H1 (cell line): ENCODE results near the gene GLUL. TPM values are rescaled to one million over a fixed set of nuclear protein-coding genes. Genes with fewer than 3 reads are reported as not detected.

Experiments
- CTCF ChIA-PET: fragments of 300-600 bp; sonication (Branson Sonifier 250); formaldehyde crosslinking; loops from one replicate; lab custom pipeline; 2021; ENCODE audit not compliant: partially characterized antibody; lab: Charles Lee
- POLR2A ChIA-PET: fragments of 300-600 bp; sonication (Branson Sonifier 250); formaldehyde crosslinking; loops from one replicate; lab custom pipeline; 2021; ENCODE audit warnings: inconsistent platforms; ENCODE audit not compliant: partially characterized antibody; lab: Charles Lee
- DNase-seq, 2 experiments: peaks; one replicate each; pipeline versions ENCODE4 v3.0.0 to v3.0.0-alpha.2; 2010 to 2022; ENCODE audit warnings: low spot score in 2 of 2, low read depth in 1 of 2, mixed read lengths in 1 of 2
- FAIRE-seq: peaks from 2 replicates; lab custom pipeline; 2011; peaks lifted over from hg19 to GRCh38; lab: Jason Lieb, UNC
- H2AFZ ChIP-seq: 2 replicates; pipeline ENCODE4 v1.8.1; 2012; ENCODE audit warnings: low read length, inconsistent platforms
- H2AK5ac ChIP-seq: 2 replicates; pipeline ENCODE4 v1.6.1; 2013; ENCODE audit warnings: low read depth, low read length
- H2BK120ac ChIP-seq: replicated peaks from 2 replicates; pipeline ENCODE3; 2013; ENCODE audit warnings: low read depth, low read length, inconsistent platforms
- H2BK12ac ChIP-seq: 2 replicates; pipeline ENCODE4 v1.6.1; 2013; ENCODE audit warnings: low read depth, low read length
- H2BK15ac ChIP-seq: 2 replicates; pipeline ENCODE4 v1.6.1; 2013; ENCODE audit warnings: low read length
- H2BK20ac ChIP-seq: 2 replicates; pipeline ENCODE4 v1.6.1; 2013; ENCODE audit warnings: low read length
- H2BK5ac ChIP-seq: 2 replicates; pipeline ENCODE4 v1.6.1; 2013; ENCODE audit warnings: low read depth, low read length
- H3K14ac ChIP-seq: 2 replicates; pipeline ENCODE4 v1.6.1; 2013; ENCODE audit warnings: inconsistent platforms; ENCODE audit not compliant: insufficient read length
- H3K18ac ChIP-seq: 2 replicates; pipeline ENCODE4 v1.6.1; 2013; ENCODE audit warnings: low read length; ENCODE audit errors: extremely low read depth
- H3K23ac ChIP-seq: 2 replicates; pipeline ENCODE4 v1.6.1; 2013; ENCODE audit warnings: inconsistent platforms; ENCODE audit not compliant: insufficient read length
- H3K23me2 ChIP-seq: 2 replicates; pipeline ENCODE4 v1.6.1; 2013; ENCODE audit warnings: low read depth, low read length
- H3K27ac ChIP-seq: 2 replicates; pipeline ENCODE4 v1.6.1; 2011; ENCODE audit warnings: low read depth, low read length, inconsistent platforms
- H3K27me3 ChIP-seq, 4 experiments: replicated peaks in 1 of 4; 1 replicate in 1 of 4; 2 replicates in 3 of 4; pipeline versions ENCODE4 v1.6.1 to v1.8.1; 2011 to 2013; ENCODE audit warnings: low read length in 3 of 4, mild to moderate bottlenecking in 3 of 4, inconsistent platforms in 2 of 4, mixed read lengths in 2 of 4, moderate library complexity in 1 of 4; ENCODE audit not compliant: control insufficient read depth in 3 of 4, insufficient read depth in 3 of 4; ENCODE audit errors: extremely low read depth in 1 of 4
- H3K36me3 ChIP-seq, 4 experiments: 2 replicates each; pipeline versions ENCODE4 v1.6.1 to v1.8.1; 2011 to 2013; ENCODE audit warnings: mild to moderate bottlenecking in 4 of 4, low read length in 3 of 4, moderate library complexity in 2 of 4, control low read depth in 1 of 4, inconsistent platforms in 1 of 4; ENCODE audit not compliant: insufficient read depth in 4 of 4, control insufficient read depth in 2 of 4
- H3K4ac ChIP-seq: replicated peaks from 2 replicates; pipeline ENCODE3; 2013; ENCODE audit warnings: low read length, low read depth, mixed read lengths, inconsistent platforms; ENCODE audit not compliant: insufficient read length
- H3K4me1 ChIP-seq, 4 experiments: replicated peaks in 1 of 4; 1 replicate in 1 of 4; 2 replicates in 3 of 4; pipeline versions ENCODE4 v1.6.1 to v1.8.1; 2011 to 2013; ENCODE audit warnings: low read length in 3 of 4, inconsistent platforms in 2 of 4, mixed read lengths in 1 of 4; ENCODE audit not compliant: insufficient read depth in 4 of 4, control insufficient read depth in 3 of 4
- H3K4me2 ChIP-seq, 2 experiments: 2 replicates each; pipeline versions ENCODE4 v1.6.1 to v1.8.1; 2011 to 2013; ENCODE audit warnings: low read depth in 2 of 2, low read length in 2 of 2, control low read depth in 1 of 2, inconsistent platforms in 1 of 2, mild to moderate bottlenecking in 1 of 2; ENCODE audit not compliant: insufficient read depth in 1 of 2
- H3K4me3 ChIP-seq, 4 experiments: fragments of 200-600, 300-600 bp in 1 of 4; sonication (generic), shearing (Covaris generic), sonication (Bioruptor Twin) in 1 of 4; 2 replicates each; pipeline versions ENCODE4 v1.5.1 to v1.8.1; 2011 to 2016; ENCODE audit warnings: low read length in 4 of 4, low read depth in 3 of 4, control low read depth in 2 of 4, inconsistent platforms in 2 of 4, mild to moderate bottlenecking in 2 of 4, mixed read lengths in 1 of 4, moderate library complexity in 1 of 4; ENCODE audit not compliant: insufficient read depth in 2 of 4; ENCODE audit errors: extremely low read depth in 1 of 4
- H3K56ac ChIP-seq: replicated peaks from 2 replicates; pipeline ENCODE3; 2013; ENCODE audit warnings: low read depth, mild to moderate bottlenecking, mixed read lengths, low read length, inconsistent platforms; ENCODE audit not compliant: insufficient read length
- H3K79me1 ChIP-seq: 2 replicates; pipeline ENCODE4 v1.6.1; 2013; ENCODE audit warnings: low read depth, low read length, control low read depth
- H3K79me2 ChIP-seq, 2 experiments: 2 replicates each; pipeline versions ENCODE4 v1.6.1 to v1.8.1; 2012 to 2013; ENCODE audit warnings: low read length in 2 of 2, mild to moderate bottlenecking in 2 of 2, inconsistent platforms in 1 of 2; ENCODE audit not compliant: insufficient read depth in 2 of 2, control insufficient read depth in 1 of 2
- H3K9ac ChIP-seq, 4 experiments: replicated peaks in 1 of 4; 1 replicate in 1 of 4; 2 replicates in 3 of 4; pipeline versions ENCODE4 v1.6.1 to v1.8.1; 2011 to 2013; ENCODE audit warnings: low read depth in 3 of 4, low read length in 3 of 4, control low read depth in 2 of 4, mild to moderate bottlenecking in 2 of 4, moderate library complexity in 2 of 4, inconsistent platforms in 1 of 4; ENCODE audit errors: extremely low read depth in 1 of 4
- H3K9me3 ChIP-seq, 2 experiments: 2 replicates each; pipeline versions ENCODE4 v1.6.1 to v1.8.1; 2012 to 2013; ENCODE audit warnings: mild to moderate bottlenecking in 2 of 2, moderate library complexity in 2 of 2, control low read depth in 1 of 2, inconsistent platforms in 1 of 2, low read depth in 1 of 2, low read length in 1 of 2, mixed read lengths in 1 of 2; ENCODE audit not compliant: insufficient read depth in 2 of 2
- H4K20me1 ChIP-seq, 2 experiments: replicated peaks in 1 of 2; 2 replicates each; pipeline versions ENCODE3 to v1.8.1; 2011 to 2013; ENCODE audit warnings: inconsistent platforms in 2 of 2, low read length in 2 of 2, mild to moderate bottlenecking in 1 of 2; ENCODE audit not compliant: insufficient read depth in 2 of 2, control insufficient read depth in 1 of 2
- H4K5ac ChIP-seq: 2 replicates; pipeline ENCODE4 v1.6.1; 2013; ENCODE audit warnings: low read length, low read depth, mixed read lengths, inconsistent platforms; ENCODE audit not compliant: insufficient read length
- H4K8ac ChIP-seq: 2 replicates; pipeline ENCODE4 v1.8.0; 2013; ENCODE audit warnings: mild to moderate bottlenecking, moderate library complexity, low read length, inconsistent platforms; ENCODE audit not compliant: insufficient read depth; ENCODE audit errors: extremely low read depth
- H4K91ac ChIP-seq: replicated peaks from 2 replicates; pipeline ENCODE3; 2013; ENCODE audit warnings: low read length, mixed read lengths, inconsistent platforms; ENCODE audit not compliant: insufficient read length
- ATF3 ChIP-seq: IDR thresholded peaks from 2 replicates; pipeline ENCODE4 v1.6.1; 2011; ENCODE audit warnings: low read depth, mild to moderate bottlenecking, low read length; ENCODE audit not compliant: insufficient read depth
- CTBP2 ChIP-seq: IDR thresholded peaks from 2 replicates; pipeline ENCODE4 v1.7.0; 2011; ENCODE audit warnings: borderline replicate concordance, mild to moderate bottlenecking, moderate library complexity, mixed read lengths, low read length; ENCODE audit not compliant: insufficient read depth, insufficient read length
- JUN ChIP-seq: IDR thresholded peaks from 2 replicates; pipeline ENCODE4 v1.6.1; 2011; ENCODE audit warnings: low read depth, mild to moderate bottlenecking, improper control_type of control experiment, low read length
- JUND ChIP-seq: IDR thresholded peaks from 2 replicates; pipeline ENCODE4 v1.6.1; 2011; ENCODE audit warnings: mild to moderate bottlenecking, improper control_type of control experiment, low read length
- MAFK ChIP-seq: IDR thresholded peaks from 2 replicates; pipeline ENCODE4 v1.6.1; 2012; ENCODE audit warnings: low read depth, mild to moderate bottlenecking, improper control_type of control experiment, low read length
- NRF1 ChIP-seq: IDR thresholded peaks from 2 replicates; pipeline ENCODE4 v1.6.1; 2011; ENCODE audit warnings: mild to moderate bottlenecking, low read depth, low read length, improper control_type of control experiment
- PHF8 ChIP-seq: fragments of 200-600 bp; sonication (generic); conservative IDR thresholded peaks from 2 replicates; pipeline ENCODE4 v1.7.1; 2012; ENCODE audit warnings: low read depth, mild to moderate bottlenecking, inconsistent platforms, low read length, moderate library complexity
- RBBP5 ChIP-seq: IDR thresholded peaks from 2 replicates; pipeline ENCODE4 v1.7.1; 2012; ENCODE audit warnings: low read depth, mild to moderate bottlenecking, inconsistent platforms, low read length, moderate library complexity, borderline replicate concordance
- SRF ChIP-seq: IDR thresholded peaks from 2 replicates; pipeline ENCODE4 v1.6.1; 2011; ENCODE audit warnings: mild to moderate bottlenecking, low read depth, low read length, moderate library complexity
- YY1 ChIP-seq: IDR thresholded peaks from 2 replicates; pipeline ENCODE4 v1.6.1; 2011; ENCODE audit warnings: low read depth, mild to moderate bottlenecking, low read length
- whole genome bisulfite sequencing, 2 experiments: shearing (Covaris generic) in 1 of 2; methylation state at CpG; one replicate each; pipeline versions ENCODE4 v1.1.6 to v1.1.7; 2013 to 2015; ENCODE audit warnings: low lambda C conversion rate in 2 of 2, mixed read lengths in 2 of 2, inconsistent platforms in 1 of 2, low coverage in 1 of 2, missing lambda C conversion rate in 1 of 2; ENCODE audit not compliant: insufficient replicate concordance in 2 of 2, insufficient coverage in 1 of 2, insufficient read length in 1 of 2; ENCODE audit errors: extremely low coverage in 1 of 2, missing lambda C conversion rate in 1 of 2; 5-methylcytosine and 5-hydroxymethylcytosine counted together
- polyA plus RNA-seq, 7 experiments: library from polyadenylated mRNA; depleted of rRNA in 3 of 7; stranded (reverse) in 5 of 7; unstranded in 2 of 7; fragments of >200 nt in 5 of 7; fragments of 200-250 nt in 2 of 7; gene quantifications; 1 replicate in 5 of 7; 2 replicates in 1 of 7; 4 replicates in 1 of 7; pipeline versions ENCODE4 v1.2.1 to v1.2.3, GENCODE V29; 2011 to 2013; ENCODE audit warnings: missing spikeins in 2 of 7, mixed read lengths in 2 of 7
- total RNA-seq: library from RNA; stranded (reverse); fragmentation: NEBNext Ultra II Directional; extraction: Animal tissue kit (Norgen Biotek cat#: 25700); gene quantifications from 2 replicates; pipeline ENCODE4 v1.2.1, GENCODE V29; 2021
- TF ChIP-seq, protein P1 (sequence below): IDR thresholded peaks from 2 replicates; pipeline ENCODE4 v1.6.1; 2012; ENCODE audit warnings: inconsistent platforms

GLUL gene
- total and polyA plus RNA-seq, 2 of the 8 experiments (the other 6 are each of a cell fraction or from before 2014, with no cell fraction given), result 261 to 453 TPM

DNA sequence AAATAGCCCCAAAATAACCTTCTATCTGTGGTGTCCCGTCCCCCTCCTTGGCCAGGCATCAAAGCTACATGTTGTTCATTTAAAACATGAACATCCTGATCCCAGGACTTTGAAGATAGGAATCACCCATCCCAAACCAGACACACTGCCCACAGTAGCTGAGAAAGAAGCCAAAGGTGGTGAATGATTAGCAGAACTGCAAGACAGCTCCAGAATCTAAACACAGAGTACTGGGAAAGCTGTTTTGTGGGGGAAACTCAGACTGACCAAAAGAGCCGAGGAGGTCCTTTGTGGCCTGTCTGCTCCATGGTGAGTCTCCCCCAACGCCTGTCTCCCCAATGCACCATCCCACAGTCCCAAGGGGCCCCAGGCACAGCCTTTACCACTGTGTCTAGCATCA lies 16.1 kb upstream of the GLUL start:
- DNase-seq (no peak), FAIRE-seq (no peak)
- no peaks in the 10 kb centered on the region for H3K36me3 ChIP-seq
- no peaks in the 10 kb centered on the region for H3K79me1 ChIP-seq
- H2AFZ ChIP-seq, result 0 out of 2 replicates have a peak overlapping the region, but pooled peaks have one; percentile 8
- no peak overlapping the region for H3K4ac ChIP-seq
- H3K4me1 ChIP-seq, result peaks cover 0 to 5% (median 0%) of the 10 kb centered on the region in 4 experiments; a peak in 1 of 7 replicates
- no peak overlapping the region for H3K23ac ChIP-seq
- 57% methylated on average over 3 of the region's 3 CpGs; no CpG with 5 or more reads in 1 of the 2 experiments for WGBS, 2 experiments
- no peak overlapping the region for H3K4me3 ChIP-seq
- TF ChIP-seq MAFK (no peak), ATF3 (no peak), CTBP2 (no peak), JUND (no peak), NRF1 (no peak), YY1 (no peak), JUN (no peak), SRF (no peak), PHF8 (no peak), RBBP5 (no peak)
- TF ChIP-seq, protein P1, sequence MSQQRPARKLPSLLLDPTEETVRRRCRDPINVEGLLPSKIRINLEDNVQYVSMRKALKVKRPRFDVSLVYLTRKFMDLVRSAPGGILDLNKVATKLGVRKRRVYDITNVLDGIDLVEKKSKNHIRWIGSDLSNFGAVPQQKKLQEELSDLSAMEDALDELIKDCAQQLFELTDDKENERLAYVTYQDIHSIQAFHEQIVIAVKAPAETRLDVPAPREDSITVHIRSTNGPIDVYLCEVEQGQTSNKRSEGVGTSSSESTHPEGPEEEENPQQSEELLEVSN, result no peak
- H3K18ac ChIP-seq, result no peak overlapping the region
- H4K91ac ChIP-seq, result no peak overlapping the region
- H3K4me2 ChIP-seq, result no peak overlapping the region
- H3K9ac ChIP-seq, result no peak overlapping the region
- H3K27me3 ChIP-seq, result no peaks in the 10 kb centered on the region
- H3K79me2 ChIP-seq, result no peaks in the 10 kb centered on the region
- H2BK15ac ChIP-seq, result no peak overlapping the region
- no peaks in the 10 kb centered on the region for H3K9me3 ChIP-seq
- no peak overlapping the region for H2BK20ac ChIP-seq
- no peak overlapping the region for H3K27ac ChIP-seq
- CTCF ChIA-PET, result interaction anchor here (0.6 to 4.0 kb wide), 7 partner anchors 10 to 326 kb away, joined by 3 to 32 read pairs (median 5); partner anchors contain the start of gene TEDDM1
- no peak overlapping the region for H3K56ac ChIP-seq
- H4K20me1 ChIP-seq, result no peaks in the 10 kb centered on the region
- H2AK5ac ChIP-seq, result no peak overlapping the region
- H3K14ac ChIP-seq, result no peak overlapping the region
- H3K23me2 ChIP-seq, result no peaks in the 10 kb centered on the region
- H4K8ac ChIP-seq, result peak overlapping the region; percentile 35; the same call in 1 of the 2 replicates
- no peak overlapping the region for H4K5ac ChIP-seq
- H2BK120ac ChIP-seq, result no peak overlapping the region
- POLR2A ChIA-PET, result interaction anchor here (0.9 to 1.4 kb wide), 2 partner anchors 12 to 16 kb away, joined by 3 read pairs; partner anchors contain the start of gene GLUL
- no peak overlapping the region for H2BK12ac ChIP-seq
- H2BK5ac ChIP-seq, result no peak overlapping the region
